CD14-positive monocyte (primary cell): ENCODE data around the gene TRIM29. TPM values are rescaled to one million over a fixed set of nuclear protein-coding genes. Genes with fewer than 3 reads are reported as not detected.

Experiments used
- DNase-seq, 3 donors: peaks; one replicate each; pipeline ENCODE4 v3.0.0-alpha.2; 2011 to 2022
- H2AFZ ChIP-seq: 2 replicates; pipeline ENCODE4 v1.6.0; 2012; ENCODE audit warnings: mild to moderate bottlenecking, low read depth, low read length, inconsistent platforms; ENCODE audit not compliant: insufficient read depth, poor library complexity, severe bottlenecking
- H3K27ac ChIP-seq, 2 donors: 1 replicate in 1 of 2; 2 replicates in 1 of 2; pipeline ENCODE4 v1.5.1; 2012 to 2013; ENCODE audit warnings: low read length in 2 of 2, control low read depth in 1 of 2, inconsistent platforms in 1 of 2, low read depth in 1 of 2, mild to moderate bottlenecking in 1 of 2
- H3K27me3 ChIP-seq, 2 donors: one replicate each; pipeline versions ENCODE4 v1.6.0 to v1.6.1; 2011 to 2013; ENCODE audit warnings: low read length in 2 of 2; ENCODE audit not compliant: control insufficient read depth in 2 of 2, insufficient read depth in 2 of 2
- H3K36me3 ChIP-seq, 2 donors: replicated peaks in 1 of 2; 1 replicate in 1 of 2; 2 replicates in 1 of 2; pipeline versions ENCODE4 v1.5.1 to v1.6.1; 2012 to 2013; ENCODE audit warnings: low read length in 2 of 2, control low read depth in 1 of 2, inconsistent platforms in 1 of 2, mild to moderate bottlenecking in 1 of 2; ENCODE audit not compliant: insufficient read depth in 2 of 2, control insufficient read depth in 1 of 2
- H3K4me1 ChIP-seq, 2 donors: 1 replicate in 1 of 2; 2 replicates in 1 of 2; pipeline versions ENCODE4 v1.5.1 to v1.6.1; 2012 to 2013; ENCODE audit warnings: low read length in 2 of 2, control low read depth in 1 of 2, inconsistent platforms in 1 of 2, mild to moderate bottlenecking in 1 of 2, moderate library complexity in 1 of 2; ENCODE audit not compliant: insufficient read depth in 2 of 2, control insufficient read depth in 1 of 2
- H3K4me2 ChIP-seq: replicated peaks from 2 replicates; pipeline ENCODE3; 2012; ENCODE audit warnings: low read length, moderate library complexity, mild to moderate bottlenecking; ENCODE audit not compliant: poor library complexity, severe bottlenecking; ENCODE audit errors: extremely low read depth
- H3K4me3 ChIP-seq, 3 experiments: fragments of 200-600 bp in 1 of 3; sonication (generic) in 1 of 3; replicated peaks in 1 of 3; 1 replicate in 2 of 3; 2 replicates in 1 of 3; pipeline ENCODE4 v1.5.1; 2011 to 2013; ENCODE audit warnings: low read length in 3 of 3, mild to moderate bottlenecking in 3 of 3, control low read depth in 2 of 3, low read depth in 2 of 3, inconsistent platforms in 1 of 3, moderate library complexity in 1 of 3
- H3K79me2 ChIP-seq: 2 replicates; pipeline ENCODE4 v1.6.0; 2012; ENCODE audit warnings: mild to moderate bottlenecking, control low read depth, inconsistent platforms, low read length, moderate library complexity; ENCODE audit not compliant: insufficient read depth
- H3K9ac ChIP-seq: 2 replicates; pipeline ENCODE4 v1.6.0; 2017; ENCODE audit warnings: low read length, mild to moderate bottlenecking; ENCODE audit not compliant: insufficient read depth, poor library complexity, severe bottlenecking
- H3K9me3 ChIP-seq, 2 donors: replicated peaks in 1 of 2; 1 replicate in 1 of 2; 2 replicates in 1 of 2; pipeline versions ENCODE4 v1.5.1 to v1.6.1; 2012 to 2013; ENCODE audit warnings: low read length in 2 of 2, control low read depth in 1 of 2; ENCODE audit not compliant: control insufficient read depth in 1 of 2, insufficient read depth in 1 of 2
- H4K20me1 ChIP-seq: 2 replicates; pipeline ENCODE4 v1.6.0; 2012; ENCODE audit warnings: mild to moderate bottlenecking, low read length, control low read depth, moderate library complexity; ENCODE audit not compliant: insufficient read depth
- H3K27ac Mint-ChIP-seq, 7 donors: one replicate each; pipeline ENCODE4 v1.8.0; 2020; ENCODE audit warnings: mild to moderate bottlenecking in 7 of 7, mixed read lengths in 7 of 7, moderate library complexity in 6 of 7, inconsistent platforms in 2 of 7
- H3K27me3 Mint-ChIP-seq, 3 donors: one replicate each; pipeline ENCODE4 v1.8.0; 2021 to 2022; ENCODE audit warnings: low read depth in 3 of 3, mild to moderate bottlenecking in 3 of 3, mixed read lengths in 3 of 3, moderate library complexity in 3 of 3, inconsistent platforms in 1 of 3
- H3K36me3 Mint-ChIP-seq, 2 donors: one replicate each; pipeline ENCODE4 v1.8.0; 2020; ENCODE audit warnings: mixed read lengths in 2 of 2, inconsistent platforms in 1 of 2, mild to moderate bottlenecking in 1 of 2
- H3K4me1 Mint-ChIP-seq: one replicate; pipeline ENCODE4 v1.8.0; 2020; ENCODE audit warnings: mild to moderate bottlenecking, mixed read lengths
- H3K4me3 Mint-ChIP-seq, 2 donors: one replicate each; pipeline ENCODE4 v1.8.0; 2020; ENCODE audit warnings: mild to moderate bottlenecking in 2 of 2, mixed read lengths in 2 of 2, moderate library complexity in 1 of 2
- H3K9me3 Mint-ChIP-seq, 7 donors: one replicate each; pipeline ENCODE4 v1.8.0; 2020 to 2022; ENCODE audit warnings: mixed read lengths in 7 of 7, mild to moderate bottlenecking in 6 of 7, moderate library complexity in 6 of 7, inconsistent platforms in 2 of 7
- CTCF ChIP-seq: fragments of 200-600 bp; IDR thresholded peaks from one replicate; pipeline ENCODE4 v1.8.0; 2022; ENCODE audit warnings: antibody characterized with exemption, mild to moderate bottlenecking
- WGBS: methylation state at CpG from one replicate; pipeline ENCODE4 v1.1.5; 2013; ENCODE audit warnings: missing lambda C conversion rate; ENCODE audit not compliant: insufficient coverage; 5-methylcytosine and 5-hydroxymethylcytosine counted together
- intact Hi-C, 2 donors: fragments of 100-400 bp; cut with micrococcal nuclease; formaldehyde crosslinking; loops; one replicate each; pipeline versions ENCODE4 v1.15.0 to v1.15.1; 2023
- polyA plus RNA-seq, 3 donors: library from polyadenylated mRNA; depleted of rRNA in 1 of 3; unstranded in 2 of 3; stranded (reverse) in 1 of 3; fragments of 300-500 nt in 2 of 3; fragments of >200 nt in 1 of 3; fragmentation: Illumina TruSeq in 2 of 3; gene quantifications; 1 replicate in 2 of 3; 2 replicates in 1 of 3; pipeline ENCODE4 v1.2.3, GENCODE V29; 2012 to 2021

Gene TRIM29
- polyA plus RNA-seq, 3 donors = not detected

GRCh38 chr11:120096369-120097191, 41.3 kb downstream of the TRIM29 start:
- Histone ChIP-seq H4K20me1 (no peaks in the 10 kb centered on the region), H3K4me1 (no peaks in the 10 kb centered on the region), H3K9ac (no peak overlapping the region), H3K9me3 (no peaks in the 10 kb centered on the region), H3K27ac (no peak overlapping the region), H3K79me2 (no peaks in the 10 kb centered on the region), H2AFZ (no peak overlapping the region), H3K4me2 (no peak overlapping the region), H3K36me3 (no peaks in the 10 kb centered on the region), H3K27me3 (no peaks in the 10 kb centered on the region), H3K4me3 (no peak overlapping the region)
- Mint-ChIP-seq H3K27me3 (peaks cover 14 to 25% (median 14%) of the 10 kb centered on the region in 3 donors), H3K36me3 (no peaks in the 10 kb centered on the region), H3K9me3 (no peaks in the 10 kb centered on the region), H3K4me1 (no peaks in the 10 kb centered on the region), H3K4me3 (peak overlapping the region in 1 of 2 donors; percentile 26), H3K27ac (no peak overlapping the region)
- intact Hi-C loops = no loop called here
- DNase-seq = no peak
- no peak for TF ChIP-seq CTCF
- 48% methylated on average over 12 of the region's 15 CpGs for WGBS

GRCh38 chr11:120095516-120095915, 42.4 kb downstream of the TRIM29 start:
- intact Hi-C loops = no loop called here
- no peaks in the 10 kb centered on the region for H3K36me3 Mint-ChIP-seq
- DNase-seq = no peak
- H3K4me2 ChIP-seq = no peak overlapping the region
- no peak overlapping the region for H3K4me3 Mint-ChIP-seq
- H2AFZ ChIP-seq = no peak overlapping the region
- no peaks in the 10 kb centered on the region for H3K27me3 ChIP-seq
- no peaks in the 10 kb centered on the region for H3K79me2 ChIP-seq
- H3K9ac ChIP-seq = no peak overlapping the region
- H3K4me1 Mint-ChIP-seq = no peaks in the 10 kb centered on the region
- no peaks in the 10 kb centered on the region for H3K9me3 ChIP-seq
- TF ChIP-seq CTCF = no peak
- no peak overlapping the region for H3K27ac ChIP-seq
- WGBS = 75% methylated on average over 3 of the region's 3 CpGs
- H3K36me3 ChIP-seq = no peaks in the 10 kb centered on the region
- H3K27ac Mint-ChIP-seq = no peak overlapping the region
- H3K4me3 ChIP-seq = no peak overlapping the region
- no peaks in the 10 kb centered on the region for H3K9me3 Mint-ChIP-seq
- H4K20me1 ChIP-seq = no peaks in the 10 kb centered on the region
- H3K4me1 ChIP-seq = no peaks in the 10 kb centered on the region
- peaks cover 14 to 26% (median 15%) of the 10 kb centered on the region in 3 donors for H3K27me3 Mint-ChIP-seq
